GM23338 (cell line): ENCODE data around the gene ATP9B.

ENCODE experiments used
- CREB1 ChIP-seq: fragments of 250-450 bp; sonication (Bioruptor Pico); IDR thresholded peaks from 2 replicates; pipeline ENCODE4 v1.5.0; 2020; ENCODE audit warnings: low read depth, mild to moderate bottlenecking, moderate library complexity
- CTCF ChIP-seq, 2 experiments: fragments of 200-600 bp in 1 of 2; sonication (generic) in 1 of 2; conservative IDR thresholded peaks; 2 replicates each; pipeline versions ENCODE4 v1.5.1 to v1.6.1; 2016 to 2017; ENCODE audit warnings: antibody characterized with exemption in 2 of 2, low read depth in 2 of 2, mild to moderate bottlenecking in 2 of 2, moderate library complexity in 1 of 2
- ETS1 ChIP-seq: IDR thresholded peaks from 2 replicates; pipeline ENCODE4 v1.6.1; 2016; ENCODE audit warnings: antibody characterized with exemption
- EZH2 ChIP-seq: fragments of 200-600 bp; sonication (generic); IDR thresholded peaks from one replicate; pipeline ENCODE4 v1.8.0; 2017; ENCODE audit warnings: antibody characterized with exemption, mild to moderate bottlenecking, low read depth; ENCODE audit not compliant: unreplicated experiment
- EZH2phosphoT487 ChIP-seq: fragments of 200-600 bp; sonication (generic); IDR thresholded peaks from one replicate; pipeline ENCODE4 v1.8.1; 2018; ENCODE audit warnings: antibody characterized with exemption; ENCODE audit not compliant: unreplicated experiment
- POLR2AphosphoS5 ChIP-seq: IDR thresholded peaks from 2 replicates; pipeline ENCODE4 v1.6.1; 2016; ENCODE audit warnings: antibody characterized with exemption, low read depth
- REST ChIP-seq: IDR thresholded peaks from one replicate; pipeline ENCODE4 v1.6.1; 2018; ENCODE audit warnings: antibody characterized with exemption; ENCODE audit not compliant: unreplicated experiment
- ZNF462 ChIP-seq: fragments of 250-450 bp; sonication (Bioruptor Pico); IDR thresholded peaks from 2 replicates; pipeline ENCODE4 v1.5.0; 2020; ENCODE audit warnings: mild to moderate bottlenecking, moderate library complexity

GRCh38 chr18:79371561-79372121, 302.4 kb downstream of the ATP9B start:
- TF ChIP-seq CTCF (conservative IDR thresholded peaks at IDR 0.05; ENCODE audit: low read depth in 2 of 2) (no peak), EZH2phosphoT487 (no peak), POLR2AphosphoS5 (no peak), REST (no peak), EZH2 (no peak), CREB1 (CRISPR knock-in tag) (no peak), ZNF462 (CRISPR knock-in tag) (no peak), ETS1 (no peak)
